IPS-15b (cell line): ENCODE results near the gene CACNB2.

Experiments
- H3K27me3 ChIP-seq: one replicate; pipeline ENCODE4 v1.6.1; 2013; ENCODE audit warnings: low read length; ENCODE audit not compliant: control insufficient read depth, insufficient read depth
- H3K36me3 ChIP-seq: one replicate; pipeline ENCODE4 v1.6.1; 2013; ENCODE audit warnings: low read length; ENCODE audit not compliant: control insufficient read depth, insufficient read depth
- H3K4me1 ChIP-seq: one replicate; pipeline ENCODE4 v1.6.1; 2013; ENCODE audit warnings: mild to moderate bottlenecking, low read length; ENCODE audit not compliant: control insufficient read depth, insufficient read depth
- H3K4me3 ChIP-seq: one replicate; pipeline ENCODE4 v1.5.1; 2013; ENCODE audit warnings: low read depth, low read length
- H3K9ac ChIP-seq: one replicate; pipeline ENCODE4 v1.6.1; 2013; ENCODE audit warnings: low read depth, mild to moderate bottlenecking, low read length
- H3K9me3 ChIP-seq: one replicate; pipeline ENCODE4 v1.6.1; 2013; ENCODE audit warnings: mild to moderate bottlenecking, low read length; ENCODE audit not compliant: control insufficient read depth, insufficient read depth

Gene CACNB2

GRCh38 chr10:18140149-18140956 lies at the start of gene CACNB2:
Gene CACNB2, plus strand, starts transcription at chr10:18140424.
- Histone ChIP-seq H3K4me1 (peaks cover 16% of the 10 kb centered on the region), H3K27me3 (peaks cover 25% of the 10 kb centered on the region), H3K9ac (no peak within 1 kb of the TSS), H3K9me3 (no peaks in the 10 kb centered on the region), H3K36me3 (no peaks in the 10 kb centered on the region), H3K4me3 (peak within 1 kb of the TSS; percentile 82)

GRCh38 chr10:18094332-18094731 lies 45.9 kb upstream of the CACNB2 start:
- peaks cover 9% of the 10 kb centered on the region for H3K4me1 ChIP-seq
- H3K9me3 ChIP-seq, result no peaks in the 10 kb centered on the region
- no peaks in the 10 kb centered on the region for H3K36me3 ChIP-seq
- H3K9ac ChIP-seq, result no peak overlapping the region
- H3K27me3 ChIP-seq, result no peaks in the 10 kb centered on the region
- no peak overlapping the region for H3K4me3 ChIP-seq

GRCh38 chr10:18094793-18095192 lies 45.4 kb upstream of the CACNB2 start:
- H3K36me3 ChIP-seq, result no peaks in the 10 kb centered on the region
- peaks cover 9% of the 10 kb centered on the region for H3K4me1 ChIP-seq
- H3K9ac ChIP-seq, result no peak overlapping the region
- H3K4me3 ChIP-seq, result no peak overlapping the region
- H3K9me3 ChIP-seq, result no peaks in the 10 kb centered on the region
- no peaks in the 10 kb centered on the region for H3K27me3 ChIP-seq

- no peak overlapping the region for H3K9ac ChIP-seq
- peaks cover 9% of the 10 kb centered on the region for H3K4me1 ChIP-seq
- no peaks in the 10 kb centered on the region for H3K27me3 ChIP-seq
- H3K4me3 ChIP-seq, result no peak overlapping the region
- no peaks in the 10 kb centered on the region for H3K9me3 ChIP-seq
- H3K36me3 ChIP-seq, result no peaks in the 10 kb centered on the region
Observed at GRCh38 chr10:18097524-18097923, 42.7 kb upstream of the CACNB2 start.

GRCh38 chr10:18098201-18098600 lies 42.0 kb upstream of the CACNB2 start:
- H3K9ac ChIP-seq, result no peak overlapping the region
- H3K36me3 ChIP-seq, result no peaks in the 10 kb centered on the region
- no peak overlapping the region for H3K4me3 ChIP-seq
- peaks cover 9% of the 10 kb centered on the region for H3K4me1 ChIP-seq
- no peaks in the 10 kb centered on the region for H3K27me3 ChIP-seq
- H3K9me3 ChIP-seq, result no peaks in the 10 kb centered on the region

- Histone ChIP-seq H3K9ac (no peak overlapping the region), H3K4me3 (no peak overlapping the region), H3K4me1 (peaks cover 6% of the 10 kb centered on the region), H3K27me3 (no peaks in the 10 kb centered on the region), H3K9me3 (no peaks in the 10 kb centered on the region), H3K36me3 (no peaks in the 10 kb centered on the region)
Observed at GRCh38 chr10:18099415-18099814, 40.8 kb upstream of the CACNB2 start.

- H3K9ac ChIP-seq, result no peak overlapping the region
- no peaks in the 10 kb centered on the region for H3K27me3 ChIP-seq
- peaks cover 4% of the 10 kb centered on the region for H3K4me1 ChIP-seq
- no peak overlapping the region for H3K4me3 ChIP-seq
- H3K36me3 ChIP-seq, result no peaks in the 10 kb centered on the region
- H3K9me3 ChIP-seq, result no peaks in the 10 kb centered on the region
Observed at GRCh38 chr10:18100669-18101068, 39.6 kb upstream of the CACNB2 start.

- H3K27me3 ChIP-seq, result no peaks in the 10 kb centered on the region
- H3K9me3 ChIP-seq, result no peaks in the 10 kb centered on the region
- H3K4me3 ChIP-seq, result no peak overlapping the region
- H3K4me1 ChIP-seq, result peaks cover under 1% of the 10 kb centered on the region
- H3K36me3 ChIP-seq, result no peaks in the 10 kb centered on the region
- H3K9ac ChIP-seq, result no peak overlapping the region
Observed at GRCh38 chr10:18102404-18102803, 37.8 kb upstream of the CACNB2 start.

GRCh38 chr10:18104223-18104872 lies 35.9 kb upstream of the CACNB2 start:
- H3K4me3 ChIP-seq, result no peak overlapping the region
- H3K27me3 ChIP-seq, result no peaks in the 10 kb centered on the region
- no peaks in the 10 kb centered on the region for H3K4me1 ChIP-seq
- H3K9me3 ChIP-seq, result no peaks in the 10 kb centered on the region
- H3K36me3 ChIP-seq, result no peaks in the 10 kb centered on the region
- H3K9ac ChIP-seq, result no peak overlapping the region

- H3K9me3 ChIP-seq, result no peaks in the 10 kb centered on the region
- H3K27me3 ChIP-seq, result no peaks in the 10 kb centered on the region
- no peaks in the 10 kb centered on the region for H3K4me1 ChIP-seq
- no peak overlapping the region for H3K4me3 ChIP-seq
- no peaks in the 10 kb centered on the region for H3K36me3 ChIP-seq
- no peak overlapping the region for H3K9ac ChIP-seq
Observed at GRCh38 chr10:18109341-18109870, 30.8 kb upstream of the CACNB2 start.

GRCh38 chr10:18113881-18114280 lies 26.3 kb upstream of the CACNB2 start:
- H3K36me3 ChIP-seq, result no peaks in the 10 kb centered on the region
- no peaks in the 10 kb centered on the region for H3K4me1 ChIP-seq
- H3K27me3 ChIP-seq, result no peaks in the 10 kb centered on the region
- H3K9ac ChIP-seq, result no peak overlapping the region
- no peak overlapping the region for H3K4me3 ChIP-seq
- H3K9me3 ChIP-seq, result no peaks in the 10 kb centered on the region

- Histone ChIP-seq H3K36me3 (no peaks in the 10 kb centered on the region), H3K4me1 (no peaks in the 10 kb centered on the region), H3K27me3 (no peaks in the 10 kb centered on the region), H3K9me3 (no peaks in the 10 kb centered on the region), H3K4me3 (no peak overlapping the region), H3K9ac (no peak overlapping the region)
Observed at GRCh38 chr10:18117276-18117675, 22.9 kb upstream of the CACNB2 start.
